Eye (tissue), 1 donor: ENCODE data around the gene RRAGC.

Source experiments
- DNase-seq: peaks from one replicate; pipeline ENCODE4 v3.0.0-alpha.2; 2015

RRAGC gene

GRCh38 chr1:38859561-38860453 lies at the start of gene RRAGC:
TSS of gene RRAGC (minus strand) at chr1:38859772. CDS start at chr1:38859646, 126 bp downstream.
- peak; percentile 99 for DNase-seq

- DNase-seq = no peak
Measured at GRCh38 chr1:38908821-38909220, 49.2 kb upstream of the RRAGC start.

GRCh38 chr1:38905985-38906384 lies 46.4 kb upstream of the RRAGC start:
- DNase-seq = no peak

- no peak for DNase-seq
Measured at GRCh38 chr1:38899560-38899959, 40.0 kb upstream of the RRAGC start.

- DNase-seq = no peak
Measured at GRCh38 chr1:38898653-38899230, 39.2 kb upstream of the RRAGC start.

GRCh38 chr1:38896169-38896568 lies 36.6 kb upstream of the RRAGC start:
- no peak for DNase-seq

- no peak for DNase-seq
Measured at GRCh38 chr1:38892976-38893375, 33.4 kb upstream of the RRAGC start.

- no peak for DNase-seq
Measured at GRCh38 chr1:38891753-38892152, 32.2 kb upstream of the RRAGC start.

GRCh38 chr1:38889589-38889988 lies 30.0 kb upstream of the RRAGC start:
- DNase-seq = no peak

GRCh38 chr1:38888423-38889333 lies 29.1 kb upstream of the RRAGC start:
- DNase-seq = no peak

GRCh38 chr1:38885092-38885491 lies 25.5 kb upstream of the RRAGC start:
- no peak for DNase-seq

- DNase-seq = no peak
Measured at GRCh38 chr1:38881487-38881886, 21.9 kb upstream of the RRAGC start, which contains the start of gene GJA9. TSS of gene GJA9 (minus strand) at chr1:38881587. CDS start at chr1:38876098, 5,489 bp downstream.

- no peak for DNase-seq
Measured at GRCh38 chr1:38875811-38876210, 16.2 kb upstream of the RRAGC start.

GRCh38 chr1:38873027-38873969 lies 13.7 kb upstream of the RRAGC start, which contains the start of gene MYCBP:
TSS of gene MYCBP (minus strand) at chr1:38873348. CDS start at chr1:38873305, 43 bp downstream.
- peak; percentile 97 for DNase-seq

GRCh38 chr1:38872401-38873026 lies 12.9 kb upstream of the RRAGC start:
- DNase-seq = no peak

GRCh38 chr1:38870996-38871395 lies 11.4 kb upstream of the RRAGC start:
- DNase-seq = no peak

- no peak for DNase-seq
Measured at GRCh38 chr1:38867208-38867607, 7.6 kb upstream of the RRAGC start.

GRCh38 chr1:38865112-38865715 lies 5.6 kb upstream of the RRAGC start:
- DNase-seq = no peak

GRCh38 chr1:38860454-38860795 lies 853 bp upstream of the RRAGC start:
- no peak for DNase-seq

GRCh38 chr1:38858833-38859560 lies 575 bp downstream of the RRAGC start:
- no peak for DNase-seq
